Heart right ventricle (tissue), 16 donors: ENCODE data around the gene AKT3. TPM values are rescaled to one million over a fixed set of nuclear protein-coding genes. Genes with fewer than 3 reads are reported as not detected.
"Not testable (repeated sequence)": the region's sequence is repeated elsewhere in the genome, so short reads cannot be mapped to it uniquely, and the experiment has no call there.

Experiments used
- ATAC-seq, 8 donors: fragments of 200-7000 bp; cut with Tn5 transposase; one replicate each; pipeline ENCODE4 v1.9.1; 2020; ENCODE audit warnings: mild to moderate bottlenecking in 8 of 8, moderate library complexity in 8 of 8, moderate number of reproducible peaks in 1 of 8
- DNase-seq, 2 donors: peaks; one replicate each; pipeline ENCODE4 v3.0.0-alpha.2; 2020
- H3K27ac ChIP-seq, 10 donors: fragments of 200-600 bp; sonication (generic) in 2 of 10; one replicate each; pipeline versions ENCODE4 v1.5.0 to v1.8.0; 2020 to 2022; ENCODE audit warnings: mild to moderate bottlenecking in 3 of 10
- H3K27me3 ChIP-seq, 7 donors: fragments of 200-600 bp; one replicate each; pipeline ENCODE4 v1.8.0; 2021 to 2022; ENCODE audit warnings: mild to moderate bottlenecking in 2 of 7
- H3K36me3 ChIP-seq, 9 donors: fragments of 200-600 bp; sonication (generic) in 1 of 9; one replicate each; pipeline versions ENCODE4 v1.5.0 to v1.8.0; 2020 to 2022; ENCODE audit warnings: mild to moderate bottlenecking in 2 of 9
- H3K4me1 ChIP-seq, 9 donors: fragments of 200-600 bp; sonication (generic) in 1 of 9; one replicate each; pipeline versions ENCODE4 v1.5.0 to v1.8.0; 2020 to 2022; ENCODE audit warnings: mild to moderate bottlenecking in 4 of 9
- H3K4me3 ChIP-seq, 10 donors: fragments of 200-600 bp; sonication (generic) in 2 of 10; one replicate each; pipeline versions ENCODE4 v1.5.0 to v1.8.0; 2020 to 2022; ENCODE audit warnings: mild to moderate bottlenecking in 7 of 10, moderate library complexity in 2 of 10
- H3K9me3 ChIP-seq, 11 donors: fragments of 200-600 bp in 10 of 11; sonication (generic) in 2 of 11; one replicate each; pipeline versions ENCODE4 v1.5.0 to v1.8.0; 2013 to 2022; ENCODE audit warnings: mild to moderate bottlenecking in 2 of 11, control low read depth in 1 of 11, moderate library complexity in 1 of 11
- CTCF ChIP-seq, 9 donors: fragments of 200-600 bp; sonication (generic) in 2 of 9; IDR thresholded peaks; one replicate each; pipeline versions ENCODE4 v1.5.0 to v1.8.0; 2021 to 2022; ENCODE audit warnings: antibody characterized with exemption in 9 of 9, mild to moderate bottlenecking in 5 of 9, moderate library complexity in 1 of 9
- WGBS, 2 donors: extraction: QIAGEN DNeasy Blood & Tissue Kit; methylation state at CpG; one replicate each; pipeline ENCODE4 v1.1.7; 2013; ENCODE audit warnings: inconsistent platforms in 1 of 2; 5-methylcytosine and 5-hydroxymethylcytosine counted together
- intact Hi-C, 10 donors: fragments of 100-400 bp; cut with DNase I; formaldehyde crosslinking; loops; one replicate each; pipeline versions ENCODE4 v1.11.1 to v1.14.2; 2022
- polyA plus RNA-seq, 2 donors: library from polyadenylated mRNA; stranded (reverse); fragments of 200-250 nt; gene quantifications; one replicate each; pipeline ENCODE4 v1.2.3, GENCODE V29; 2013
- total RNA-seq, 10 donors: library from RNA; stranded (reverse); fragmentation: NEBNext Ultra II Directional in 3 of 10; extraction: Animal tissue kit (Norgen Biotek cat#: 25700) in 3 of 10; gene quantifications; one replicate each; pipeline versions ENCODE4 v1.2.1 to v1.2.4, GENCODE V29; 2021 to 2023
- donor health status: Arrhythmogenic right ventricular cardiomyopathy.
- donor health status: ischemic (EF 13 %, LVEDD 7.1; RV severe dilation, severe dysfunction).
- donor health status: healthy with polysubstance abuse.
- donor health status: DM: no; HTN: yes; CAD: no.
- donor health status: DM: no; HTN: no; CAD: no.
- donor health status: ischemic (EF 25% LVEDD 6.9; RV normal size, moderate dysfunction).
- donor health status: ischemic (EF 25% LVEDD 5.7; RV mildly dilated, moderate dysfunction).
- donor health status: healthy.
- donor health status: DM: yes; HTN: yes; CAD: no.
- donor health status: Ischemic cardiomyopathy.
- donor health status: ischemic (EF 35%, LVEDD 5.7; RV mildly dilated, moderate dysfunction).
- donor health status: nonischemic (EF 11% LVEDD 7.7; RV severe dilation, severe dysfunction).
- donor health status: DM: yes; HTN: yes; CAD: no.
- donor health status: PGD.
- donor health status: ischemic (EF 29% LVEDD 5.4; RV normal size, mild dysfunction).
- donor health status: nonischemic (EF 23%, LVEDD 6.1; RV moderate dilation, normal function).

AKT3 gene
- total and polyA plus RNA-seq, 12 donors = 6.5 to 27.6 (median 17.7) TPM

GRCh38 chr1:243786531-243786930 is 63.5 kb downstream of the AKT3 start:
- no peak for ATAC-seq
- WGBS, 2 donors = 78 to 92% methylated on average over 3 of the region's 3 CpGs
- TF ChIP-seq CTCF (IDR thresholded peaks at IDR 0.05) = no peak
- no peak for DNase-seq
- Histone ChIP-seq H3K4me1 (peaks cover 0 to 50% (median 27%) of the 10 kb centered on the region in 9 donors), H3K4me3 (no peak overlapping the region), H3K9me3 (no peaks in the 10 kb centered on the region), H3K36me3 (no peaks in the 10 kb centered on the region), H3K27ac (no peak overlapping the region), H3K27me3 (no peaks in the 10 kb centered on the region)
- intact Hi-C loops = no loop called here

DNA sequence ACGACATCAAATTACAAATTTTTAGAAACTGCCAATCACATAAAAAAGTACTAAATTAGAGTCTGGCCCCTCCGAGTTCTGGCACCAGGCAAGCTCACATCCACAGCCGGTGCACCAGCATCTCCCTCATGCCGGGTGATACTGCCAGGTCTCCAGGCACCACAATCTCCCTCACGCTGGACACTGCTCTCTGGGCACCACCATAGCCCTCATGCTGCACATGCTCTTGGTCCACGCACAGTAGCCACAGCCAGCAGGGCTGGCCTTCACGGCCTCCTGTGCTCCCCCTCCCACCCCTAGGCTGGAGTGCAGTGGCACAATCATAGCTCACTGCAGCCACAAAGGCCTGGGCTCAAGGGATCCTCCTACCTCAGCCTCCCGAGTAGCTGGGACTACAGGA is 65.5 kb downstream of the AKT3 start:
- no peak overlapping the region for H3K27ac ChIP-seq
- ATAC-seq (peak in 1 of 8 donors; percentile 31), DNase-seq (no peak)
- H3K27me3 ChIP-seq = no peaks in the 10 kb centered on the region
- peaks cover 0 to 29% (median 10%) of the 10 kb centered on the region in 9 donors for H3K4me1 ChIP-seq
- H3K36me3 ChIP-seq = no peaks in the 10 kb centered on the region
- intact Hi-C loops = no loop called here
- no peak for TF ChIP-seq CTCF (IDR thresholded peaks at IDR 0.05)
- H3K9me3 ChIP-seq = no peaks in the 10 kb centered on the region
- no peak overlapping the region for H3K4me3 ChIP-seq
- WGBS, 2 donors = 93 to 97% methylated on average over 8 of the region's 8 CpGs

DNA sequence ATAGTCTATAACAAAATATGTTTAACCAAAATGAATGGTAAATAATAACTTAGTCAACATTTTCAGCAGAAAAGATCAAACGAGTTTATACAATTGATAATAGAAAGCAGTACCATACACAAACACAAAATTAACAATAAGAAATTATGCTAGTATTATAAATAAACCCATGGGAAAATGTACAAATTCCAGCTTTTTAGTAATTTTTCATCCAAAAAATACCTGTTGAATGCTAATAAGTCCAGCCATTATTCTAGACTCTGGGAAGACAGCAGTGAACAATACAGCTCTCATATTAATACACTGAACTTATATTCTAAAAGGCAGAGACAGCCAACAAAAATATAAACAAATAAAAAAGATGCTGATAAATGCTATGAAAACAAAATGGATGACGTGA is 66.3 kb downstream of the AKT3 start:
- no peaks in the 10 kb centered on the region for H3K36me3 ChIP-seq
- ATAC-seq (no peak), DNase-seq (no peak)
- WGBS, 2 donors = 75 to 76% methylated on average over 2 of the region's 2 CpGs
- no peak for TF ChIP-seq CTCF (IDR thresholded peaks at IDR 0.05)
- peaks cover 0 to 26% (median 10%) of the 10 kb centered on the region in 9 donors for H3K4me1 ChIP-seq
- no peak overlapping the region for H3K4me3 ChIP-seq
- intact Hi-C loops = no loop called here
- H3K27ac ChIP-seq = no peak overlapping the region
- H3K27me3 ChIP-seq = no peaks in the 10 kb centered on the region
- no peaks in the 10 kb centered on the region for H3K9me3 ChIP-seq

DNA sequence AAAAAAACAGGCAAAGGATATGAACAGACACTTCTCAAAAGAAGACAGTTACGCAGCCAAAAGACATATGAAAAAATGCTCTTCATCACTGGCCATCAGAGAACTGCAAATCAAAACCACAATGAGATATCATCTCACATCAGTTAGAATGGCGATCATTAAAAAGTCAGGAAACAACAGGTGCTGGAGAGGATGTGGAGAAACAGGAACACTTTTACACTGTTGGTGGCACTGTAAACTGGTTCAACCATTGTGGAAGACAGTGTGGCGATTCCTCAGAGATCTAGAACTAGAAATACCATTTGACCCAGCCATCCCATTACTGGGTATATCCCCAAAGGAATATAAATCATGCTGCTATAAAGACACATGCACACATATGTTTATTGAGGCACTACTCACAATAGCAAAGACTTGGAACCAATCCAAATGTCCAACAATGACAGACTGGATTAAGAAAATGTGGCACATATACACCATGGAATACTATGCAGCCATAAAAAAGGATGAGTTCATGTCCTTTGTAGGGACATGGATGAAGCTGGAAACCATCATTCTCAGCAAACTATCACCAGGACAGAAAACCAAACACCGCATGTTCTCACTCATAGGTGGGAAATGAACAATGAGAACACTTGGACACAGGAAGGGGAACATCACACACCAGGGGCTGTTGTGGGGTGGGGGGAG is 77.5 kb downstream of the AKT3 start:
- H3K9me3 ChIP-seq = peaks cover 0 to 18% (median 5%) of the 10 kb centered on the region in 11 donors

GRCh38 chr1:243770860-243771259 is 79.2 kb downstream of the AKT3 start:
- 79 to 86% methylated on average over 1 of the region's 1 CpG for WGBS, 2 donors
- H3K27ac ChIP-seq = no peak overlapping the region
- H3K4me3 ChIP-seq = no peak overlapping the region
- DNase-seq = no peak
- H3K4me1 ChIP-seq = peaks cover 0 to 11% (median 0%) of the 10 kb centered on the region in 9 donors
- H3K9me3 ChIP-seq = peaks cover 0 to 9% (median 0%) of the 10 kb centered on the region in 11 donors
- intact Hi-C loops = no loop called here
- no peak for TF ChIP-seq CTCF (IDR thresholded peaks at IDR 0.05)
- H3K36me3 ChIP-seq = no peaks in the 10 kb centered on the region
- H3K27me3 ChIP-seq = no peaks in the 10 kb centered on the region
- no peak for ATAC-seq

More for the DNA sequence above, 77.5 kb downstream of the AKT3 start:
- H3K27ac ChIP-seq, intact Hi-C loops, H3K4me3 ChIP-seq, H3K36me3 ChIP-seq, H3K27me3 ChIP-seq, H3K4me1 ChIP-seq, ATAC-seq, DNase-seq: not testable (repeated sequence)
- 95 to 98% methylated on average over 4 of the region's 4 CpGs for WGBS, 2 donors
